IPS-11a (cell line): Measurements from ENCODE around the gene CTU2.
A peak's percentile ranks its signal among the peaks of the same experiment; 100 is the strongest.

Experiments
- H3K4me3 ChIP-seq: one replicate; pipeline ENCODE4 v1.5.1; 2013; ENCODE audit warnings: low read depth, low read length, control low read depth

CTU2 gene

DNA sequence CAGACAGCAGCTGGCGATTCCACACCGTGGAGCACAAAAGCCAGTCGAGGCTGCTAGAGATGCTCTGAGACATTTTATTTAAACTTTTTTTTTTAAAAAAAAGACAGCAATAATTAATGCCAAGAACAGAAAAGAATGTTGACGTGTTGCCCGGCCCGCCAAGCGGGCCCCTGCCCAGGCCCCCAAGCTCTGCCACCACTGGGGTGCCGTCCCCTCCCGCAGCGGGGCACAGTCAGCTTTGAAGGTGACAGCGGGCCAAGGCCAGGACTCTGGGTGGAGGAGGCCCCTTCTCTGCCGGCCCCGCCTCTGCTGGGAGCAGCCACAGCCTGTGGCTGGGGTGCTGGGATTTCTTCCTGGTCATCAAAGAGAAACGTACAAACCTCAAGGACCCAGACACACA lies 9.9 kb upstream of the CTU2 start:
- no peak overlapping the region for H3K4me3 ChIP-seq

DNA sequence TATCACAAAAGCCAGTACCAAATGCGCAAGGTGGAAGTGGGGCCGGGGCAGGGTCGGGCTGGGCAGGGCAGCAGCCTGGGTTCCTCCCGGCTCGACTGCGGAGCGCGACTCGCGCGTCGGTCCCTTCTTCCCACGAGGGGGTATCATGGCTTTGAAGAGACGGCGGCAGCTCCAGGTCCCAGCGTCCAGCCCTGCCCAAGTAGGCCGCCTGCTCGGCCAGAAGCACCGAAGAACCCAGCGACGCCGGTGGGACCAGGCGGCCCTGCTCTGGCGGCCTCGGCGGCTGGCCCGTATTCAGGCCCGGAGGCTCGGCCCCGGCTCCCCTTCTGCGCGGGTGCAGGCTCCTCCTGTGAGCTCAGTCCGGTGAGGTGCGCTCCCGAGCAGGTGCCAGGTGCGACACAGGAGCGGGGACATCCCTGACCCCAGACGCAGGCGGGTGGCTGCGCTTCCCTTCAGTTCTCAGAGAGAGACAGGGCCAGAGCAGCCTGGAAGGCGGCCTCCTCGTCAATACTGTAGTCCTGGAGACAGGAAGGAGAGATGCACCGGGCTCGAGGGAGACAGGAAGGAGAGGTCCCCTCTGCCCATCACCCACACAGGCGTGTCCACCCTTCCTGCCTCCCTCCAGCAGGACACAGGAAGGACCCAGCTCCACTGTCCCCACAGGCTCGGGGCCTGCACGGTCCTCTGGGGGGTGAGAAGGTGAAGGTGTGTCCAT lies 9.0 kb upstream of the CTU2 start:
- H3K4me3 ChIP-seq: no peak overlapping the region

DNA sequence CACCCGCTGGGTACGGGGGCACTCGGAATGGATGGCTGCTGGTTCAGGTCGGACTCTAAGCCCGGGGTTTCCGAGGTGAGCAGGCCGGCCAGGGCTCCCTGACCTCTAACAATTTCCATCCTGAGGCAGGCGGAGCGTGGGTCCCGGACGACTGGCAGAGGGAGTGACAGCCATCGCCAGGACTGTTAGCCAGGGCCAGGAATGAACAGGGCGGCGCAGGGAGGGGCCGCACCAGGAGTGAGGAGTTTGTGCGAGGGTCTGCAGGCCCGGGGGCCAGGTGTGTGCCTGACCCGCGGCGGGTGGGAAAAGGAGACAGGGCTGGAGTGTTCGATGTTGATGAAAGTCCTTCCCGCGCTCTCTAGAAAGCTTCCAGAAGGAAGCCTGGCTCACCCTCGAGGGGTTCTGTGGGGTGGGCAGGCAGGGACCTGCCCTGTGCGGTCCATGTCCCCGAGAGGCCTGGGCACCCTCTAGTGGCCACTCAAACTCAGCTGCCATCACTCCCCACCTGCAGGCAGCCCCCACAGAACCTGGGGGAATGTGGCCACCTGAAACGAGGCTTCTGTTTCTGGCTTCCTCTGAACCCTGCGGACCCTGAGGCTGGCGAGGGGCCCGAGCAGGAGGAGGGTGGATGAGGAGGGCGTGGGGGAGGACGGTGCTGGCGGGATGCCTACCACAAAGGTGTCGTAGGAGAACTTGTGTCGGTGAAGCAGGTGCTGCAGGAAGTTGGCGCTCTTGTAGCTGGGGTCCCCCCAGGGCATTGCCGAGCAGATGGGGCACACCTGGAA lies 8.3 kb upstream of the CTU2 start:
- H3K4me3 ChIP-seq: no peak overlapping the region

DNA sequence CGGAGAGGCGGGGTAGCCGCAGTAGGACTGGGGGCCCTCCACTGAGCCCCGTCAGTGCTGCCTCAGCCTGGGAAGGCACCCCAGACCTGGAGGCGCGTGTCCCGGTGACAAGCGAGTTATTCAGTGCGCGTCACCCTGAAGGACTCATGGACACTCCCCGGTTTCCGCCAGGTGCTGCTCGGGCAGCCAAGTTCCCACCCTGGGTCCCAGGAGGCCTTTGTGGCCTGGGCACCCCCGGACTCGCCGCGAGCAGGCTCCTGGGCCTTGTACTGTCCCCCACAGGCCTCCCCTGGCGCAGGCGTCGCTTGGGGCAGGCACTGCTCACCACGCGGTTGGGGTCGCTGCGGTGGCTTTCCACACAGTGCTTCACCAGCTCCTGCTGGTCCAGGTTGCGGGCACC lies 7.7 kb upstream of the CTU2 start:
- no peak overlapping the region for H3K4me3 ChIP-seq

DNA sequence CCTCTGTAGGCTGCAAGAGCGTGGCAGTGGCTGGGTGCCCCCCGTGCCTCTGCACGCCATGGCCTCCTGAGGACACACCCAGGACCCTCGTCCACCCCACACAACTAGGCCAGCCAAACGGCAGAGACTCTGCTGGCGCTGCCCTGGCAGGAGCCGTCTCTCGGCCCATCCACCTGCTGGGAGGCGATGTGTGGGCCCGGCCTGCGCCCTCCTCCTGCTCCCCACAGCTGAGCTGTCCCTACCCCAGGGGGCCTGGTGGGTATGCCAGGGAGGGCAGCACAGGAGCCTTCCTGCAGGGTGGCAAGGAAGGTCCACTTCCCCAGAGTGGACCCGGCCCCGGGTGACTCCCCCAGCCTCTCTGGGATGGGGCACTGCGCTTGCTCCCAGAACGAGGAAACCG lies 7.1 kb upstream of the CTU2 start:
- no peak overlapping the region for H3K4me3 ChIP-seq

DNA sequence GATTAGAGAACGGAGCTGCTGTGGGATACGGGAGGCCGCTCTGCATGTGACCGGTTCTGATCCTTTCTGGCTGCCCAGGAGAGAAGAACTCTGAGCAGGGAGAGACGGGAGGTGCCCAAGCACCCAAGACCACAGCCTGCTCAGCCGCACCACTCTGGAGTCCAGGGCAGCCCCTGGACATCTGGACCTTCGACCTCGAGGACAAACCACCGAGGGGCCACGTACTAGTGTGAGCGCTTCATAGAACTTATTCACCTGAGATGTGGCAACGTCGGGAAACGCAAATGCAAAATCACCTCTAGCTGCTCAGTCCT lies 6.0 kb upstream of the CTU2 start:
- no peak overlapping the region for H3K4me3 ChIP-seq

DNA sequence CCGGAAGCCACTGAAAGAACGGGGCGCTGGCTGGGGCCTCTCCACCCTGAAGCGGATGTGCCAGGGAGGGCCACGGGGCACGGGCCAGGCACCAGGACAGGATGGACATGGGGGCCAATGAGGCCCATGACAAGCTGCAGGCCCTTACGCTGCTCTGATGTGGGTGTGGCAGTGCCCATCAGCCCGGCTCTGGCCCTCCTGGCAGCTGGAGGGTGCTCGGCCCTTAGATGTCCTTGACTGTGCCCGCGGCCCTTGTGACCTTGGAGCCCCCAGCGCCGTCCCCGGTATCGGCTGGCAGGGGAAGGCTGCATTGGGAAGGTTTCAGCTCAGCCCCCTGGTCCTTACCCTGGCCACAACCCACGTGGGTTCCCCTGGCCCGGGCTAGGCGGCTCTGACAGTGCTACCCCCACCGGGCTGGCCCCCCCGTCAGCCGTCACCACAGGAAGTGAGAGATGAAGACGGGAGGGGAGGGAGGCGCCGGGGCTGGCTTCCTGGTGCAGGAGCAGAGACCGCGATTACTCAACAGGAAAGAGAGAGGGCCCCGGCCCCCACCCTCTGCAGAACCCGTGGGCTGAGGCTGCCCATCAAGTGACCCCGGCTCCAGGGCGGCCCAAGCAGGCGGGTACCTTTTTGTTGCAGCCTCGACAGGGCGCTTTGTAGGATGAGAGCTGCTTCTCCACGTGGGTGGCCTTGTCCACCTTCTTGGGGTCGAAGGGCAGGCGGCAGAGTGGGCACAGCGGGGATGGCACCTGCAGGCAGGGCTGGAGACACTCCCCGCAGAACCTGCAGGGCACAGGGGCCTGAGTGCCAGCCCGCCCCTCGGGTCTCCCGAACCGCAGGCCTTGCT lies 5.4 kb upstream of the CTU2 start:
- H3K4me3 ChIP-seq: no peak overlapping the region

DNA sequence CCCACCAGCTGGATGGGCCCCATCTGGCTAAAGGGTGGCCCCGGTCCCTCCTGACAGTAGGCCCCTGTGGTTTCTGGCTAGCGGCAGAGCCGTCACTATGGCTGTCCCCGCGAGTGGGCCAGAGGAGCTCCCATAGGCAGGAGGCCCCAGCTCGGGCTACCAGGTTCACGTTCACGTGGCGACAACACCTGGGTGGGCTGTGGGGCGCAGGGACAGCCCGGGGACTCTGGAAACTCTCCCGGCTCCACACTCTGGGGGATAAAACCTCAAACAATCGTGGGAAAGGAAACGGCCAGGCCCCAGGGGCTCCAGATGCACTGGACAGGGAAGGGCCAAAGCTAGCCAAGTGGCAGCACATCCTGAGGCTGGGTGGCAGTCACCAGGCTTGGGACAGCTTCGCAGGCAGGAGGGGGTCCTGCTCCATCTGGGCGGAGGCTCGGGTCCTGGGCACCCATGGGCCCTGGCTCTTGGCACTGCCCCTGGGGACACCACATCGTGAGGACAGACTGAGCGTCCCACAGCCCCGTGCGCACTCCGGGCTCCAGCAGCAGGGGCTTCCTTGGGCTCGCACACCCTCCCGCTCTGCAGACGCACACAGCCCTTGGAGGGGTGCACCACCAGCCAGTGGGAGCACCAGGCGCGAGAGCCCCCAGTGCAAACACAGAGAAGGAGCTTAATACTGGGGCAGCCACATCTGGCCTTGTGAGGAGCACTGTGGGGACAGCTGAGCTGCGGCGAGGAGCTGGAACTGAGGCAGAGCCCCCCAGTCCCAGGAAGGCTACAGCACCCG lies 4.5 kb upstream of the CTU2 start:
- no peak overlapping the region for H3K4me3 ChIP-seq

DNA sequence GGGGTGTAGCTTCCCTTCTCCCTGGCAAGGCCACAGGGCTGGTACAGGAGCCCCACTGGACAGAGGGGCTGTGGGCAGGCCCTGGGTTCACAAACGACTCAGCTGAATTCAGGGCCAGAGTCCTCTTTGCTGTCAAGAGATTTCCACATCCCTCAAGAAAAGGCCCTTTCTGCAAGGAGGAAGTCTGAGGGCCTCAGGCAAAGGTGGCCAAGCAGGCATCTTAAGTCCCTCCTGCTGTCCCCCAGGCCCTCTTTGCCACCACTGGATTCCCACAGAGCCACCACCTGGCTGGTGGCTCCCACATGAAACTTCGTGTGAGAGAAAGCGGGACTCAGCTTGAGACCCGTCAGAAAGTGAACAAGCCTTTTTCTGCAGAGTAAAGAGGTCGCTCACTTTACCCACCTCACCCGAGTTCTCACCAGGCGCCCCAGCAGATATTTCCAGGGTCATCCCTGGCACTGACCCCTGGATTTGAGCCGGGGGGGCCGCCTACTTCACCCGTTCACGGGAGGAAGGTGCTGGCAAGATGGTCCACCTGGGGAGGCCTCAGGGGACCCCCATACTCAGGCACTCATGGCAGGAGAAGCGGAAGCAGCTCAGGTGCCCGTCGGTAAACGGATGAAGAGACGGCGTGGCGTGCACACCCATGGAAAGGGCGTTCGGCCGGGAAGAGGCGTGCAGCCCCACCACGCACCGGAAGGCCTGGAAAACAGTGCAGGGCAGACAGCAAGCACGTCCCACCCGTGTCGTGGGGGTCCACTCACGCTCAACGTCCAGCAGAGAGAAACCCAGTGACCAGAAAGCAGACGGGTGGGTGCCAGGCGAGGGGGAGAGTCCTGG lies 3.7 kb upstream of the CTU2 start:
- H3K4me3 ChIP-seq: no peak overlapping the region

DNA sequence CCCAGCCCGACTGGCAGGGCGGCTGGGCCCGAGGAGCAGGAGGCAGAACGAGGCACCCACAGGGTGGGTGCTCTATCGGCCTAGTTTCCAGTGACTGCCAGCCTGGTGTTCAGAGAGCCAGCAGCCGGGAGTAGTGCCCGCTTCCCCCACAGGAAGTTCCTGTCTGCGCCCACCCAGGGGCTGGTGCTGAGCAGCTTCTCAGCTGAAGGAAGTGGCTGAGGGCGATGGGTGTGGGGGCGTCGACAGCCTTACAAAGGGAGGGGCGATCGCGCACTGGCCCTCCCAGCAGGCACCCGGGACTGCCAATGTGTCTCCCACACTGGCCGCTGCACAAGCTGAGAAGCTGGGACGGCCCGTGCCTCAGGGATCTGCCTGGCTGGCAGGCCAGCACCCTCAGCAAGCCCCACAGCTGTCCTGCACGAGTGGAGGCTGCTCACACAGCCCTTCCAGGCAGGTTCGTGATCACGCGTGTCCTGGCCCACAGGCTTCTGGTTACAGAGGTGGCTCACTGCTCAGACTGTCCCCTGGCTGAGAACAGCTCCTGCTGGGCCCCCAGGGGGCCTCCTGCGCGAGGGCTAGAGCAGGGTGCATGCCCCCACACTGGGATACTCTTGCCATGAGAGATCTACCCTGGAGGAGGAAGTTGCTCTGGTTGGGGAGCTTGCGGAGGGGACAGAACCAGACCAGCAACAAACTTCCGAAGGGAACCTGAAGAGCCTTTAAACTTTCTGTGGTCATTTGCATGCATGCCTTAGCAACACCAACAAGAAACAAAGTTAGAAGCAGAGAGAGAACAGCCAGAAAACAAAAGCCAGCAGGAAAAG lies 2.6 kb upstream of the CTU2 start:
- no peak overlapping the region for H3K4me3 ChIP-seq

DNA sequence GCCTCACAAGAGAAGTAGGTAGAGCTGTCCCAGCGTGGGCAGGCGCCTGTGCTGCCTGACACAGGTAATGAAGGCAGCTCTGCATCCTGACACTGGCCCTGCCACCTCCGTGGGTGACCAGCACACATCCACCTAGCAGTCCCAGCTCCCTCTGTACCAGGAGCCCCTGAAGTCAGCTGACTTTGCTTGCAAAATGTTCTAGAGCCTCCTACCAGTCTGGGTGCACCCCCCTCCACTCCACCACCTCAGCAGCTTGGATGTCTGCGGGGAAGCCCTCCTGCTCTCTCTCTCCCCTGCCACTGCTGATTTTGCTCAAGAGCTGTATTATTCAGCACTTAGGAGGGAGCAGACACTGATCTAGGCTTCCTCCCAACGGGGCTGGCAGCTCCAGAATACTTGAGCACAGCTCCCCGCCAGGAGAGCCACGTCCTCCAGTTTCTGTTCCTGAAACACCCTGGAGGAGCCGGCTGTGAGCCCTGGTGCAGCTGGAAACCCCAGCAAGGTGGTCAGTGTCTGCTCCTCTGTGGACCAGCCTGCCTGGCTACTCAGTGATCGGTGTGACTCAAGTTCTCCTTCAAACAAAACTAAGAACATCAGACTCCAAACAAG lies 1.1 kb upstream of the CTU2 start:
- peak overlapping the region; percentile 95 for H3K4me3 ChIP-seq

DNA sequence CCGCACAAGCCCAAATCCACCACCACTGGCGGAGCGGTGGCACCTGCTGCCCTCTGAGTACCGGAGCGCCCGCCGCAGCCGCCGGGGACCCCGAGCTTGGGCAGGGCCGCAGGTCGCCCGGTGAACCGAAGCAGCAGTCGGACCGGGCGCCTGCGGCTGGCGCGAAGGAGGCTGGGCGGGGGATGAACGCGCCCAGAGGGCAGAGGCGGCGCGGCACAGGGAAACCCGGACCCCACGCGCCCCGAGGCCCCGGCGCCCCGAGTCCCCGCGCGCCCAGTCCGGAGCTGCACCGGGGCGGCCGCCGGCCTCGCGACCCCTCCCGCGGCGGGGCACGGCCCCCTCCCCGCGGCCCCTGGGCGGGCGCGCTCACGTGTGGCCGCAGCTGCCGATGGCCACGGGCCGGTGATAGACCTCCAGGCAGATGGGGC lies 488 bp upstream of the CTU2 start:
- H3K4me3 ChIP-seq: peak overlapping the region; percentile 95

DNA sequence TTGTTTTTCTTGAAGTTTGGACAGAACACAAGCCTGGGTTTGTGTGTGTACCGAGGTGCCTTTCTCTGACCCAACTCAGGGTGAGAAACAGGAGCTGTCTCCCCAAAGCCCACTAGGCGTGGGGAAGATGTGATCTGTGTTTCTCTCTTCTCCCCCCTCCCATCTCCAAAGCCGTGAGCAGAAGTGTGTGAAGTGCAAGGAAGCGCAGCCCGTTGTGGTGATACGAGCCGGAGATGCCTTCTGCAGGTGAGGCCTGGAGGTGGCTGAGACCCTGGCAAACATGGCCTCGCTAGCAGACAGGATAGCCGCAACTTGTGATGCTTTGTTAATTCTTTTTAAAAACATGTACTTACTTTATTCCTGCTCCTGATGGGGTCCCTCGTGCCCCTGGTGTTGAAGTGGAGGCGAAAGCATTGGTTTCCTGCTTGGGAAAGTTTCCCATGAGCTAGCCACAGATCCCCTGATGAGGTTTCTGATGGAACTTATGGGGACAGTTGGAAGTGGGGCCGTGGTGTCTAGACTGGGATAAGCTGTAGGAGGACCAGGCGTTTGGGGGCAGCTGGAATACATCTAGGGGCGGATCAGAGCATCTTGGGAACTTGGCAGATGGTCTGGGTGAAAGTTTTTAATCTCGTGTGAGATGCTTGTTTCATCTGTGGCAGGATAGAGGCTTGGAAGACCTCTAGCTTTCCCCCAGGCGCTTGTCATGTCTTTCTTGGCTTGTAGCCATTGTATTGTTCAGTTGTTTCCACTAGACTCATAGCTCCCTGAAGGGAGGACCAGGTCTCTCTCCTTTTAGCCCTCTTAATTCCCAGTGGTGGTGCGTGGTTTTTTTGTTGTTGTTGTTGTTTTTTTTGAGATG lies 893 bp downstream of the CTU2 start:
- H3K4me3 ChIP-seq: peak overlapping the region; percentile 95

DNA sequence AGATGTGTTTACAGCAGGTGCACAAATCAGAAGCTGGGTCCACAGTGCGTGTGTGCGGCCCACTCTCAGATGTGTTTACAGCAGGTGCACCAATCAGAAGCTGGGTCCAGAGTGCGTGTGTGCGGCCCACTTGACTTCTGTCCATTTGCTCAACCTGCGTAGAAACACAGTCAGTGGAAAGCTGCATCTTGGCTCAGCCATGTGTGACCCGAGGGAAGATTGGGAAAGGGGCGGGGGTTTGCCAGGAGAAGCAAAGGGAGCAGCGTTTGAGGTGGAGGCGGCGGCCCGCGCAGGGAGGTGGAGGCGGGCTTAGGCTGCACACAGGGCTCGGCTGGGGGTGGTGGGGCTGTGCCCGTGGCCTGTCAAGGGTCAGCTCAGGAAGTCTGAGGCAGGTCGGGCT lies 4.3 kb downstream of the CTU2 start:
- H3K4me3 ChIP-seq: no peak overlapping the region

DNA sequence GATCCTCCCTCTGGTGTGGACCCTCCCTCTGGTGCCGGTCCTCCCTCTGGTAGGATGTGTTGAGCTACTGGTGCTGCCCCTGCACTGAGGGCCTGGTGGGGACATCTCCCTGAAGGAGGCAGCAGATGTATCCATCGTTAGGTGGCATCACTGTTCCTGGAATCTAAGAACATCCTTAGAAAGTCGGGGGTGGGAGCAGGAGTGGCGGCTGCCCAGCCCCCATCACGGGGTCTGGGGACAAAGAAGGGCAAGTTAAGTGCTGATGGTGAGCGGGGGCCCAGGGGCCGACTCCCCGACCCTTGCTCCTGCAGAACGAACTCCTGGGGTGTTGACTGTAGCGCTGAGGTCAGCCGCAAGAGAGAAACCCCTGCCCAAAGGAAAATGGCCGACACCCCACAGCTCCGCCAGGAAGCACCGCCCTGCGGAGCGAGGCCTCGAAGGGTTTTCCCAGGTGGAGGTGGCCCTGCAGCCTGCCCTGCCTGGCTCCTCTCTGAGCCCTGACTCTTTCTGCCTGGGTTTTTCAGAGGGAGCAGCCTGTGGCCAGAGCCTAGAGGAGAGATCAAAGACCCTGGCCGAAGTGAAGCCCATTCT lies 5.5 kb downstream of the CTU2 start:
- H3K4me3 ChIP-seq: no peak overlapping the region

DNA sequence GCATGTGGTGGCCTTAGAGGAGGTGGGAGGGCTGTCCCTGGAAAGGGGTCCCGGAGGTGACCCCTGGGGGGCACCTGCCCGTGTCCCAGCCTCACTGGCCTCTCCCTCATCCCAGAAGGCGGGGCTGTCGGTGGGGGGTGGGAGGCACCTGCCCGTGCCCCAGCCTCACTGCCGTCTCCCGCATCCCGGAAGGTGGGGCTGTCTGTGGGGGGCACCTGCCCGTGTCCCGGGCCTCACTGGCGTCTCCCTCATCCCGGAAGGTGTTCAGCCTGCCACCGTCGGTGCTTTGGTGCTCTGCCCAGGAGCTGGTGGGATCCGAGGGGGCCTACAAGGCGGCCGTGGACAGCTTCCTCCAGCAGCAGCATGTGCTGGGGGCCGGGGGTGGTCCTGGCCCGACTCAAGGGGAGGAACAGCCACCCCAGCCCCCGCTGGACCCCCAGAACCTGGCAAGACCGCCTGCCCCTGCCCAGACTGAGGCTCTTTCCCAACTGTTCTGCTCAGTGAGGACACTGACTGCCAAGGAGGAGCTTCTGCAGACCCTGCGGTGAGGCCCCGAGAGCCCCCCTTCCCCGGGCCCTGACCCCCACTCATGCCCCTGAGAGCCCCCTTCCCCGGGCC lies 6.2 kb downstream of the CTU2 start:
- no peak overlapping the region for H3K4me3 ChIP-seq

DNA sequence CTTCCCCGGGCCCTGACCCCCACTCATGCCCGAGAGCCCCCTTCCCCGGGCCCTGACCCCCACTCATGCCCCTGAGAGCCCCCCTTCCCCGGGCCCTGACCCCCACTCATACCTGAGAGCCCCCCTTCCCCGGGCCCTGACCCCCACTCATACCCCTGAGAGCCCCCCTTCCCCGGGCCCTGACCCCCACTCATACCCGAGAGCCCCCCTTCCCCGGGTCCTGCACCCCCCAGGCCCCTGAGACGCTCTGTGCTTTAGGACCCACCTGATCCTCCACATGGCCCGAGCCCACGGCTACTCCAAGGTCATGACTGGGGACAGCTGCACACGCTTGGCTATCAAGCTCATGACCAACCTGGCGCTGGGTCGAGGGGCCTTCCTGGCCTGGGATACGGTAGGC lies 6.8 kb downstream of the CTU2 start:
- no peak overlapping the region for H3K4me3 ChIP-seq
